Mesendoderm (in vitro differentiated cells): ENCODE results near the gene TOPORS. TPM values are rescaled to one million over a fixed set of nuclear protein-coding genes. Genes with fewer than 3 reads are reported as not detected.
"Not testable (repeated sequence)": the region's sequence is repeated elsewhere in the genome, so short reads cannot be mapped to it uniquely, and the experiment has no call there.

ENCODE experiments used
- DNase-seq: peaks from one replicate; pipeline ENCODE4 v3.0.0; 2013
- H2AK5ac ChIP-seq: 2 replicates; pipeline ENCODE4 v1.6.1; 2013; ENCODE audit warnings: low read length, inconsistent platforms
- H2BK120ac ChIP-seq: 2 replicates; pipeline ENCODE4 v1.6.1; 2013; ENCODE audit warnings: low read depth, mild to moderate bottlenecking, low read length, moderate library complexity, mixed read lengths
- H2BK15ac ChIP-seq: replicated peaks from 2 replicates; pipeline ENCODE4 v1.6.1; 2013; ENCODE audit warnings: low read depth, mild to moderate bottlenecking, moderate library complexity
- H2BK5ac ChIP-seq: 2 replicates; pipeline ENCODE4 v1.6.1; 2013; ENCODE audit warnings: low read length, inconsistent platforms
- H3K18ac ChIP-seq: 2 replicates; pipeline ENCODE4 v1.6.1; 2013; ENCODE audit warnings: mild to moderate bottlenecking, low read length, mixed read lengths
- H3K23ac ChIP-seq: one replicate; pipeline ENCODE4 v1.6.1; 2013; ENCODE audit warnings: low read length
- H3K27ac ChIP-seq: 2 replicates; pipeline ENCODE4 v1.5.1; 2013; ENCODE audit warnings: low read depth, mild to moderate bottlenecking, inconsistent platforms, low read length, moderate library complexity
- H3K27me3 ChIP-seq: 2 replicates; pipeline ENCODE4 v1.6.1; 2013; ENCODE audit warnings: low read length, control low read depth, mild to moderate bottlenecking, inconsistent platforms; ENCODE audit not compliant: insufficient read depth, poor library complexity
- H3K36me3 ChIP-seq: 2 replicates; pipeline ENCODE4 v1.6.1; 2013; ENCODE audit warnings: low read length, inconsistent platforms; ENCODE audit not compliant: control insufficient read depth, insufficient read depth
- H3K4ac ChIP-seq: one replicate; pipeline ENCODE4 v1.6.1; 2013; ENCODE audit warnings: low read depth, mild to moderate bottlenecking, low read length, moderate library complexity
- H3K4me1 ChIP-seq: 2 replicates; pipeline ENCODE4 v1.6.1; 2013; ENCODE audit warnings: low read depth, low read length, inconsistent platforms; ENCODE audit not compliant: control insufficient read depth
- H3K4me2 ChIP-seq: 2 replicates; pipeline ENCODE4 v1.6.1; 2013; ENCODE audit warnings: low read length
- H3K4me3 ChIP-seq: 2 replicates; pipeline ENCODE4 v1.5.1; 2013; ENCODE audit warnings: mild to moderate bottlenecking, low read length
- H3K56ac ChIP-seq: one replicate; pipeline ENCODE4 v1.6.1; 2013; ENCODE audit warnings: low read length
- H3K79me1 ChIP-seq: 2 replicates; pipeline ENCODE4 v1.6.1; 2013; ENCODE audit warnings: low read length, inconsistent platforms
- H3K79me2 ChIP-seq: 2 replicates; pipeline ENCODE4 v1.6.1; 2013; ENCODE audit warnings: mild to moderate bottlenecking, low read length; ENCODE audit not compliant: control insufficient read depth, insufficient read depth
- H3K9ac ChIP-seq: 2 replicates; pipeline ENCODE4 v1.6.1; 2013; ENCODE audit warnings: low read length, inconsistent platforms
- H4K5ac ChIP-seq: one replicate; pipeline ENCODE4 v1.6.1; 2013; ENCODE audit warnings: low read length
- H4K8ac ChIP-seq: one replicate; pipeline ENCODE4 v1.6.1; 2013; ENCODE audit warnings: low read depth, mild to moderate bottlenecking, control low read depth, low read length, moderate library complexity
- WGBS: extraction: QIAGEN DNeasy Blood & Tissue Kit; methylation state at CpG from one replicate; pipeline ENCODE4 v1.1.7; 2013; ENCODE audit warnings: low lambda C conversion rate, missing lambda C conversion rate; ENCODE audit not compliant: insufficient coverage; ENCODE audit errors: extremely low coverage; 5-methylcytosine and 5-hydroxymethylcytosine counted together
- polyA plus RNA-seq, 2 experiments: library from polyadenylated mRNA; stranded (reverse); fragments of 200-250 nt; gene quantifications; one replicate each; pipeline ENCODE4 v1.2.3, GENCODE V29; 2013

TOPORS gene
- 35.6 TPM for polyA plus RNA-seq (2013, experiment 1 of 2)
- 35.5 TPM for polyA plus RNA-seq (2013, experiment 2 of 2)

DNA sequence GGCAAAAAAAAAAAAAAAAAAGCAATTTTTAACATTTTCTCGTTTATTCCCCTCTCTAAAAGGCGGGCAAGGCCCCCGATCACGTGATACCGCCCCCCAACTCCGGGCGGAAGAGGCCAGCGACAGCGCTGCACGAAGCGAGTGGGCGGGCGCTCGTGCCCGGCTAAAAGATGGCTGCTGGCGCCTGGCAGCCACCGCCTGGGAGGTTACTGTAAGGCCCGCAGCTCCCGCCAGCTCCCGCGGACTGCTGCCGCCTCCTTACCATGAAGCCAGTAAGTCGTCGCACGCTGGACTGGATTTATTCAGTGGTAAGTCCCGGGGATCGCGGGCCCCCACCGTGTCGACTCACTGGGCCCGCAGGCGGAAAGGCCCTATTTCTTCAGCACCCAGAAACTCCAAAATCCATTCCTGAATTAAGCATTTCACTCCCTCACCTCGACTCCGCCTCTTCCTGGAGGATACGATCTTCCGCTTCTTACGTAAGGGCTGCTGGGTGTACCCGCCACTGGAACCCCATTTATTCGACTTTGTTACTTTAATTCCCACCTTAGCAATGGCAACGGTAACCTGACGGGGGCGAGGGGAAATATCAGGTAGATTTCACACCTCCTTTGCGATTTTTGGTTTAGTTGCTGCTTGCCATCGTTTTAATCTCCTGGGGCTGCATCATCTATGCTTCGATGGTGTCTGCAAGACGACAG, at the start of gene TOPORS, which contains the start of gene SMIM27:
Gene TOPORS, minus strand, starts transcription at position 415 of the 701 bp plus-strand sequence. Its CDS starts 150 bp downstream, at position 265.
Gene SMIM27, plus strand, starts transcription at position 156 of the 701 bp plus-strand sequence. Its CDS starts 108 bp downstream, at position 264.
- WGBS, result no CpG with 5 or more reads among the region's 46 CpGs

DNA sequence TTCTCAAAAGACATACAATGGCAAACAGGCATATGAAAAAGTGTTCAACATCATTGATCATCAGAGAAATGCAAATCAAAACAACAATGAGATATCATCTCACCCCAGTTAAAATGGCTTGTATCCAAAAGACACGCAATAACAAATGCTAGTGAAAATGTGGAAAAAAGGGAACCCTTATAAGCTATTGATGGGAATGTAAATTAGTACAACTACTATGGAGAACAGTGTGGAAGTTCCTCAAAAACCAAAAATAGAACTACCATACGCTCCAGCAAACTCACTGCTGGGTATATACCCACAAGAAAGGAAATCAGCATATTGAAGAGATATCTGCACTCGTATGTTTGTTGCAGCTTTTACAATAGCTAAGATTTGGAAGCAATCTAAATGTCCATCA, 46.6 kb upstream of the TOPORS start:
- not testable (repeated sequence) for H3K18ac ChIP-seq, DNase-seq, H2BK120ac ChIP-seq, H3K36me3 ChIP-seq, H3K79me1 ChIP-seq, H4K5ac ChIP-seq, H3K4me2 ChIP-seq, H3K4me3 ChIP-seq, H3K27ac ChIP-seq, H3K56ac ChIP-seq, H2BK15ac ChIP-seq, H3K79me2 ChIP-seq, H2BK5ac ChIP-seq, H2AK5ac ChIP-seq, H3K4me1 ChIP-seq, H4K8ac ChIP-seq, H3K27me3 ChIP-seq, H3K4ac ChIP-seq, H3K23ac ChIP-seq, H3K9ac ChIP-seq
- WGBS, result no CpG with 5 or more reads among the region's 3 CpGs

More for the DNA sequence above, at the start of gene TOPORS, which contains the start of gene SMIM27:
- Histone ChIP-seq H3K4me3 (peak within 1 kb of the TSS; percentile 84), H3K79me1 (peaks cover 3% of the 10 kb centered on the region), H4K5ac (no peak within 1 kb of the TSS), H2BK120ac (peak within 1 kb of the TSS; percentile 95), H3K18ac (peak within 1 kb of the TSS; percentile 90), H4K8ac (peak within 1 kb of the TSS; percentile 87), H3K4me1 (no peaks in the 10 kb centered on the region), H3K9ac (peak within 1 kb of the TSS; percentile 92), H3K27me3 (no peaks in the 10 kb centered on the region), H2BK5ac (peak within 1 kb of the TSS; percentile 92), H3K23ac (no peak within 1 kb of the TSS), H3K56ac (peak within 1 kb of the TSS; percentile 95), H3K79me2 (peaks cover 35% of the 10 kb centered on the region), H3K27ac (peak within 1 kb of the TSS; percentile 85), H2AK5ac (no peak within 1 kb of the TSS), H3K4ac (peak within 1 kb of the TSS; percentile 96), H3K4me2 (peak within 1 kb of the TSS; percentile 77), H3K36me3 (no peaks in the 10 kb centered on the region), H2BK15ac (no peak within 1 kb of the TSS)
- peak; percentile 95 for DNase-seq

DNA sequence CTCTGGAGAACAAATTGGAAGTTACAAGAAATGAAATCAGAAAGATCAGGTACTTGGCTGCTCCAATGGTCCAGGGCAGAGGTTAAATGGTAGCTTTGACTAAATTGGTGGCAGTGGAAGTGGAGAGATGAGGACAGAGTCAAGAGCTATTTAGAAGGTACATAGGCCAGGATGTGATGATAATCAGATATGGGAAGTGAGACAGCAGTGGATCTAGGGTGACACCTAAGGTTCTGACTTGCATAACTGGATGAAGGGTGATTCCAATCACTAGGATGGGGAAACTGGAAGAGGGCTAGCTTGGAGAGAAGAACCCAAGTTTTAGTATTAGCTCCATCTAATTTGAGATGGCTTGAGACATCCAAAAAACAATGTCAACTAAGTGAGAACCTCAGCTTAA, 44.5 kb upstream of the TOPORS start:
- H3K4me2 ChIP-seq, result no peak overlapping the region
- no peaks in the 10 kb centered on the region for H3K79me1 ChIP-seq
- no peaks in the 10 kb centered on the region for H3K4me1 ChIP-seq
- no peak overlapping the region for H2AK5ac ChIP-seq
- H2BK120ac ChIP-seq, result no peak overlapping the region
- H4K5ac ChIP-seq, result no peak overlapping the region
- no peak overlapping the region for H2BK15ac ChIP-seq
- no peaks in the 10 kb centered on the region for H3K36me3 ChIP-seq
- no peak for DNase-seq
- H3K9ac ChIP-seq, result no peak overlapping the region
- H4K8ac ChIP-seq, result no peak overlapping the region
- H3K4ac ChIP-seq, result no peak overlapping the region
- no peak overlapping the region for H2BK5ac ChIP-seq
- no peak overlapping the region for H3K56ac ChIP-seq
- H3K18ac ChIP-seq, result no peak overlapping the region
- no peak overlapping the region for H3K27ac ChIP-seq
- H3K79me2 ChIP-seq, result no peaks in the 10 kb centered on the region
- H3K23ac ChIP-seq, result no peak overlapping the region
- no peaks in the 10 kb centered on the region for H3K27me3 ChIP-seq
- no peak overlapping the region for H3K4me3 ChIP-seq

DNA sequence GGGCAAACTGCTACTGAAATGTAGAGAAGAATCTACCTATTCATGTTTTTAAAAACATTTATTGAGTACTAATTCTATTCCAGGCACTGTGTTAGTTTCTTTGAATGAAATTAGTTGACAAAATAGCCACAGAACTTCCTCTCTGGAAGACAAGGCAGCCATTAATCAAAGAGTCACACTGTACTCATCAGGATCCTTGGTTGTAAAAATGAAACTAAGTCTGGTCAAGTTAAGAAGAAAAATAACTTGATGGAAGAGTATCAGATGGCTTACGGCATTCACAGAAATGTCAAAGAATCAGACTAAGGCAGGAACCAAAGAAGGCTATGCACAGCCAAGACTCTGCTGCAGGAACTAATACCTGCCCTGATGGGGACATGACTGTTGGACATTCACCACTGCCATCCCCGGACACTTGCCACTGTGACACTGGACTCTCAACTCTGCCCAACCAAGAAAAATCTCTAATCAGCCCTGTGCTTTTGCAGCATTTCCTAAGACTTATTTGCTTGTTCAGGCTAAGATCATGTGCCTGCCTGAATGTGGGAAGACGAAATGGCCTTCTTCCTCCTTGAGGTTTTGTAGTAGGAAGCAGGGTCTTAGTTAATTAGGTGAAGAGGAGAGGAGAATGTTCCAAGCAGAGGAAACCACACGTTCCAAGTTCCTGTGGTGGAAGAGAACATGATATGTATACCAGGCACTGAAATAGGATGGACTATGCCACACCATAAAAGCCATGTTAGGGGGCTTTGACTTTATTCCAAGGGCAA, 43.9 kb upstream of the TOPORS start:
- H3K56ac ChIP-seq, result no peak overlapping the region
- H3K4me1 ChIP-seq, result no peaks in the 10 kb centered on the region
- WGBS, result no CpG with 5 or more reads among the region's 4 CpGs
- no peak overlapping the region for H3K27ac ChIP-seq
- H2AK5ac ChIP-seq, result no peak overlapping the region
- no peaks in the 10 kb centered on the region for H3K79me1 ChIP-seq
- H3K23ac ChIP-seq, result no peak overlapping the region
- H3K18ac ChIP-seq, result no peak overlapping the region
- H2BK120ac ChIP-seq, result no peak overlapping the region
- H3K79me2 ChIP-seq, result no peaks in the 10 kb centered on the region
- H2BK15ac ChIP-seq, result no peak overlapping the region
- H2BK5ac ChIP-seq, result no peak overlapping the region
- no peak overlapping the region for H3K4me3 ChIP-seq
- H3K9ac ChIP-seq, result no peak overlapping the region
- H3K27me3 ChIP-seq, result no peaks in the 10 kb centered on the region
- no peak overlapping the region for H3K4ac ChIP-seq
- no peaks in the 10 kb centered on the region for H3K36me3 ChIP-seq
- H3K4me2 ChIP-seq, result no peak overlapping the region
- no peak for DNase-seq
- H4K5ac ChIP-seq, result no peak overlapping the region
- no peak overlapping the region for H4K8ac ChIP-seq

DNA sequence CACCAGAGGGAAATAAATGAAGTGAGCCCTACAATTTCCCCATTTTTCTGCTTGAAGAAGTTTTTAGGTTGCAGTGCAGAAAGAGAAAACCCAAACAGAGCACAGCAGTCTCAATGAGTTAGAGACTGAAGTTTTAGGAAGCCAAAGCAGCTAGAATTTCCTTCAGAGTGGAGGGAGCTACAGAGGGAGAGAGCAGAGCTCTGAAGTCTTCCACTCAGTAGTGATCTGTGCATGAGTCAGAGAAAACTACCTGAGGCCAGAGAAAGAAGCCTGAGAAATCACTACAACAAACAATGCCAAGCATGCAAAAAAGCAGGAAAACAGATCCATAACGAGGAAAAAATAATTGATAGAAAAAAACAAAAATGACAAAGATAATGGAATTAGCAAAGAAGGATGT, 38.5 kb upstream of the TOPORS start:
- no peak overlapping the region for H3K4me3 ChIP-seq
- H3K79me2 ChIP-seq, result no peaks in the 10 kb centered on the region
- H4K8ac ChIP-seq, result no peak overlapping the region
- H3K36me3 ChIP-seq, result no peaks in the 10 kb centered on the region
- no peaks in the 10 kb centered on the region for H3K27me3 ChIP-seq
- no peaks in the 10 kb centered on the region for H3K79me1 ChIP-seq
- no peak overlapping the region for H2BK120ac ChIP-seq
- no peak overlapping the region for H3K9ac ChIP-seq
- no peak overlapping the region for H2BK15ac ChIP-seq
- H3K18ac ChIP-seq, result no peak overlapping the region
- no peak overlapping the region for H3K4ac ChIP-seq
- no peak overlapping the region for H3K4me2 ChIP-seq
- no peak overlapping the region for H2BK5ac ChIP-seq
- H2AK5ac ChIP-seq, result no peak overlapping the region
- H3K56ac ChIP-seq, result no peak overlapping the region
- H3K23ac ChIP-seq, result no peak overlapping the region
- no peak for DNase-seq
- no peak overlapping the region for H4K5ac ChIP-seq
- WGBS, result no CpG with 5 or more reads among the region's 1 CpG
- H3K4me1 ChIP-seq, result no peaks in the 10 kb centered on the region
- H3K27ac ChIP-seq, result no peak overlapping the region
